ENCODE results near the gene DBP. TPM values are rescaled to one million over a fixed set of nuclear protein-coding genes. Genes with fewer than 3 reads are reported as not detected.
A peak's percentile ranks its signal among the peaks of the same experiment; 100 is the strongest.

Gene DBP
- total RNA-seq, 1 experiment from 2014 or later = 12.0 TPM

DNA sequence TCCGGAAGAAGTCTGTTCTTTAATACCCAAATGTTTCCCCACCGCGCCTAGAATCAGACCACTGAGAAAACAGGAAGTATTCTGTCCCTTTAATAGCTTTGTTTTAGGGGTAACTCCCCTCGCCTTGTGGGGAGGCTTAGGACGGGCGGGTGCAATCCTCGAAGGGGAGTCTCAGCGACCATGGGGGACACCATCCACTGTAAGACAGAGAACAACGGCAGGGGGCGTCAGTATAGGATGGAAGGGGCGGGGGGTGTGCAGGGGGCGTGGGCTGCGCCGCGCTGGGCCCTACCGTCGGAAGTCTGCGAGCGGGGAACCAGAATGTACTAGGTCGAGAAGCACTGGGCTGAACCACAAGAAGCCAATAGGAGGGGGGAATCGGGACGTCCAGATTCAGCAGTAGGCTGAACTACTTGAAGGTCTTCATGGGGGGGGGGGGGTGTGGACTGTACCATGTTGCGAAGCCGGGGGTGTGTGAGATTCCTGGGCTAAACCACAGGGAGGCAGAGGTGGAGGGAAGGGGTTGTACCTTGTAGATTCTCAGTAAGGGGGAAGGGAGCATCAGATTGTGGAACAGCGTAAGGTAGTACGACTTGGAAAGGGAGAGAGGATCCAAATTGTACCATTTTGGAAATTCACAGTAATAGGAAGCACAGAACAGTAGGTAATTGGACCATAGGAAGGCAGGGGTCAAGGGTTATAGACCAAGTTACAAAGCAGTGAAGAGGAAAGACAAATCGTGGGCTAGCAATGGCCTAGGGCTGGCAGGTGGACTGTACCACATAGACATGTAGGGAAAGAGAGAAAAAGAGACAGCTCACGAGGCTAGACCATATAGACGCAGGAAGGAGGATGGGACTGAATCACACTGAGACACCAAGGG lies 1.0 kb upstream of the DBP start:
- DNase-seq (ENCODE audit: low spot score) = peak; percentile 85
- CTCF ChIA-PET = interaction anchor here (1.6 kb wide), 1 partner anchor 175 kb away, joined by 4 read pairs; no protein-coding TSS in a partner anchor
- peak overlapping the region; percentile 98 for H3K27ac Mint-ChIP-seq
- H3K27me3 Mint-ChIP-seq (ENCODE audit: low read depth) = peaks cover 15% of the 10 kb centered on the region
- peak overlapping the region; percentile 81 for H3K4me3 Mint-ChIP-seq
- peak; percentile 25 for ATAC-seq
- no peaks in the 10 kb centered on the region for H3K9me3 Mint-ChIP-seq
- TF ChIP-seq ELF4 (CRISPR knock-in tag; IDR thresholded peaks at IDR 0.05; ENCODE audit: low read depth) (no peak), TEAD4 (CRISPR knock-in tag; IDR thresholded peaks at IDR 0.05) (peak; percentile 3; the same call in 1 of the 2 replicates)
- H3K4me1 Mint-ChIP-seq = peaks cover 38% of the 10 kb centered on the region
- peaks cover 9% of the 10 kb centered on the region; the same call in 1 of the 2 replicates for H3K36me3 Mint-ChIP-seq
- POLR2A ChIA-PET = interaction anchor here (1.2 kb wide), 1 partner anchor 101 kb away, joined by 3 read pairs; no protein-coding TSS in a partner anchor

DNA sequence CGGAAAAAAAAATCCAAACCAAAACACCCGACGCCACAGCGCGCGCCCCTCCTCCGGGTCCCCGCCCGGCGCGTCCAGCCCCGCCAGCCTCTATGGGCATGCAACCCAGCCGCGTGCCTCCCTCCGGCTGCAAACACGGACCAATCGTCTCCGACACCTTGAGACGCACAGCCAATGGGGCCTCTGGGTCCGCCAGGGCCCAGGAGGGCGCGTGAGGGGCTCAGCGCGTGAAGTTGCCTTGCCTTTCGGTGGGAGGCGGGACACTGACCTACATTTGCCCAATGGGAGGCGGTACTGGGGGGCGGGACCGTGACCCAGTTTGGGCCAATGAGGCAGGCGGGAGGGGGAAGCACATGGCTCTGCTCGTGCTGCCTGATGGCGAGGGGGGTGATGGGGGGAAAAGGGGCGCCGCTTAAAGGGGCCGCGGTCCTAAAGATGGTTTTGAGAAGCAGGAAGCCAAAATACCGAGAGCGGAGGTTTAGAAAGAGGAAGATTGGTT lies 319 bp upstream of the DBP start:
- peaks cover 15% of the 10 kb centered on the region for H3K27me3 Mint-ChIP-seq (ENCODE audit: low read depth)
- ATAC-seq (peak; percentile 74), DNase-seq (ENCODE audit: low spot score) (peak; percentile 99)
- H3K4me3 Mint-ChIP-seq = peak overlapping the region; percentile 81
- POLR2A ChIA-PET = interaction anchor here (1.2 kb wide), 1 partner anchor 101 kb away, joined by 3 read pairs; no protein-coding TSS in a partner anchor
- H3K4me1 Mint-ChIP-seq = peaks cover 39% of the 10 kb centered on the region
- no peaks in the 10 kb centered on the region for H3K9me3 Mint-ChIP-seq
- H3K36me3 Mint-ChIP-seq = peaks cover 9% of the 10 kb centered on the region; the same call in 1 of the 2 replicates
- H3K27ac Mint-ChIP-seq = peak overlapping the region; percentile 98
- CTCF ChIA-PET = interaction anchor here (1.5 to 1.6 kb wide), 2 partner anchors 8 to 176 kb away, joined by 4 to 5 read pairs; partner anchors contain the start of gene CA11
- TF ChIP-seq SOX15 (CRISPR knock-in tag; IDR thresholded peaks at IDR 0.05) (no peak), GABPB1 (CRISPR knock-in tag; IDR thresholded peaks at IDR 0.05) (peak; percentile 49; the same call in 1 of the 2 replicates), TEAD4 (CRISPR knock-in tag; IDR thresholded peaks at IDR 0.05) (0 out of 2 replicates have a peak, but pooled peaks have one; percentile 28), FOXP1 (CRISPR knock-in tag; IDR thresholded peaks at IDR 0.05; ENCODE audit: borderline replicate concordance) (peak; percentile 81), ZNF232 (CRISPR knock-in tag; IDR thresholded peaks at IDR 0.05) (peak; percentile 91), ETV6 (CRISPR knock-in tag; IDR thresholded peaks at IDR 0.05) (0 out of 2 replicates have a peak, but pooled peaks have one; percentile 75), ZBTB21 (CRISPR knock-in tag; IDR thresholded peaks at IDR 0.05; ENCODE audit: borderline replicate concordance) (peak; percentile 75; the same call in 1 of the 2 replicates), OVOL2 (CRISPR knock-in tag; IDR thresholded peaks at IDR 0.05; ENCODE audit: borderline replicate concordance) (no peak), SMAD3 (CRISPR knock-in tag; IDR thresholded peaks at IDR 0.05; ENCODE audit: borderline replicate concordance) (peak; percentile 96)
- TF ChIP-seq, protein P1, sequence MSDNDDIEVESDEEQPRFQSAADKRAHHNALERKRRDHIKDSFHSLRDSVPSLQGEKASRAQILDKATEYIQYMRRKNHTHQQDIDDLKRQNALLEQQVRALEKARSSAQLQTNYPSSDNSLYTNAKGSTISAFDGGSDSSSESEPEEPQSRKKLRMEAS (CRISPR knock-in tag; IDR thresholded peaks at IDR 0.05) = peak; percentile 96
- TF ChIP-seq, protein P2, sequence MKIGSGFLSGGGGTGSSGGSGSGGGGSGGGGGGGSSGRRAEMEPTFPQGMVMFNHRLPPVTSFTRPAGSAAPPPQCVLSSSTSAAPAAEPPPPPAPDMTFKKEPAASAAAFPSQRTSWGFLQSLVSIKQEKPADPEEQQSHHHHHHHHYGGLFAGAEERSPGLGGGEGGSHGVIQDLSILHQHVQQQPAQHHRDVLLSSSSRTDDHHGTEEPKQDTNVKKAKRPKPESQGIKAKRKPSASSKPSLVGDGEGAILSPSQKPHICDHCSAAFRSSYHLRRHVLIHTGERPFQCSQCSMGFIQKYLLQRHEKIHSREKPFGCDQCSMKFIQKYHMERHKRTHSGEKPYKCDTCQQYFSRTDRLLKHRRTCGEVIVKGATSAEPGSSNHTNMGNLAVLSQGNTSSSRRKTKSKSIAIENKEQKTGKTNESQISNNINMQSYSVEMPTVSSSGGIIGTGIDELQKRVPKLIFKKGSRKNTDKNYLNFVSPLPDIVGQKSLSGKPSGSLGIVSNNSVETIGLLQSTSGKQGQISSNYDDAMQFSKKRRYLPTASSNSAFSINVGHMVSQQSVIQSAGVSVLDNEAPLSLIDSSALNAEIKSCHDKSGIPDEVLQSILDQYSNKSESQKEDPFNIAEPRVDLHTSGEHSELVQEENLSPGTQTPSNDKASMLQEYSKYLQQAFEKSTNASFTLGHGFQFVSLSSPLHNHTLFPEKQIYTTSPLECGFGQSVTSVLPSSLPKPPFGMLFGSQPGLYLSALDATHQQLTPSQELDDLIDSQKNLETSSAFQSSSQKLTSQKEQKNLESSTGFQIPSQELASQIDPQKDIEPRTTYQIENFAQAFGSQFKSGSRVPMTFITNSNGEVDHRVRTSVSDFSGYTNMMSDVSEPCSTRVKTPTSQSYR (CRISPR knock-in tag; IDR thresholded peaks at IDR 0.05) = peak; percentile 60; the same call in 1 of the 2 replicates
- TF ChIP-seq, protein P3, sequence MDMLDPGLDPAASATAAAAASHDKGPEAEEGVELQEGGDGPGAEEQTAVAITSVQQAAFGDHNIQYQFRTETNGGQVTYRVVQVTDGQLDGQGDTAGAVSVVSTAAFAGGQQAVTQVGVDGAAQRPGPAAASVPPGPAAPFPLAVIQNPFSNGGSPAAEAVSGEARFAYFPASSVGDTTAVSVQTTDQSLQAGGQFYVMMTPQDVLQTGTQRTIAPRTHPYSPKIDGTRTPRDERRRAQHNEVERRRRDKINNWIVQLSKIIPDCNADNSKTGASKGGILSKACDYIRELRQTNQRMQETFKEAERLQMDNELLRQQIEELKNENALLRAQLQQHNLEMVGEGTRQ (CRISPR knock-in tag; IDR thresholded peaks at IDR 0.05) = peak; percentile 83
- TF ChIP-seq, protein P4, sequence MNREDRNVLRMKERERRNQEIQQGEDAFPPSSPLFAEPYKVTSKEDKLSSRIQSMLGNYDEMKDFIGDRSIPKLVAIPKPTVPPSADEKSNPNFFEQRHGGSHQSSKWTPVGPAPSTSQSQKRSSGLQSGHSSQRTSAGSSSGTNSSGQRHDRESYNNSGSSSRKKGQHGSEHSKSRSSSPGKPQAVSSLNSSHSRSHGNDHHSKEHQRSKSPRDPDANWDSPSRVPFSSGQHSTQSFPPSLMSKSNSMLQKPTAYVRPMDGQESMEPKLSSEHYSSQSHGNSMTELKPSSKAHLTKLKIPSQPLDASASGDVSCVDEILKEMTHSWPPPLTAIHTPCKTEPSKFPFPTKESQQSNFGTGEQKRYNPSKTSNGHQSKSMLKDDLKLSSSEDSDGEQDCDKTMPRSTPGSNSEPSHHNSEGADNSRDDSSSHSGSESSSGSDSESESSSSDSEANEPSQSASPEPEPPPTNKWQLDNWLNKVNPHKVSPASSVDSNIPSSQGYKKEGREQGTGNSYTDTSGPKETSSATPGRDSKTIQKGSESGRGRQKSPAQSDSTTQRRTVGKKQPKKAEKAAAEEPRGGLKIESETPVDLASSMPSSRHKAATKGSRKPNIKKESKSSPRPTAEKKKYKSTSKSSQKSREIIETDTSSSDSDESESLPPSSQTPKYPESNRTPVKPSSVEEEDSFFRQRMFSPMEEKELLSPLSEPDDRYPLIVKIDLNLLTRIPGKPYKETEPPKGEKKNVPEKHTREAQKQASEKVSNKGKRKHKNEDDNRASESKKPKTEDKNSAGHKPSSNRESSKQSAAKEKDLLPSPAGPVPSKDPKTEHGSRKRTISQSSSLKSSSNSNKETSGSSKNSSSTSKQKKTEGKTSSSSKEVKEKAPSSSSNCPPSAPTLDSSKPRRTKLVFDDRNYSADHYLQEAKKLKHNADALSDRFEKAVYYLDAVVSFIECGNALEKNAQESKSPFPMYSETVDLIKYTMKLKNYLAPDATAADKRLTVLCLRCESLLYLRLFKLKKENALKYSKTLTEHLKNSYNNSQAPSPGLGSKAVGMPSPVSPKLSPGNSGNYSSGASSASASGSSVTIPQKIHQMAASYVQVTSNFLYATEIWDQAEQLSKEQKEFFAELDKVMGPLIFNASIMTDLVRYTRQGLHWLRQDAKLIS (CRISPR knock-in tag; IDR thresholded peaks at IDR 0.05; ENCODE audit: borderline replicate concordance) = 0 out of 2 replicates have a peak, but pooled peaks have one; percentile 41
- TF ChIP-seq, protein P5, sequence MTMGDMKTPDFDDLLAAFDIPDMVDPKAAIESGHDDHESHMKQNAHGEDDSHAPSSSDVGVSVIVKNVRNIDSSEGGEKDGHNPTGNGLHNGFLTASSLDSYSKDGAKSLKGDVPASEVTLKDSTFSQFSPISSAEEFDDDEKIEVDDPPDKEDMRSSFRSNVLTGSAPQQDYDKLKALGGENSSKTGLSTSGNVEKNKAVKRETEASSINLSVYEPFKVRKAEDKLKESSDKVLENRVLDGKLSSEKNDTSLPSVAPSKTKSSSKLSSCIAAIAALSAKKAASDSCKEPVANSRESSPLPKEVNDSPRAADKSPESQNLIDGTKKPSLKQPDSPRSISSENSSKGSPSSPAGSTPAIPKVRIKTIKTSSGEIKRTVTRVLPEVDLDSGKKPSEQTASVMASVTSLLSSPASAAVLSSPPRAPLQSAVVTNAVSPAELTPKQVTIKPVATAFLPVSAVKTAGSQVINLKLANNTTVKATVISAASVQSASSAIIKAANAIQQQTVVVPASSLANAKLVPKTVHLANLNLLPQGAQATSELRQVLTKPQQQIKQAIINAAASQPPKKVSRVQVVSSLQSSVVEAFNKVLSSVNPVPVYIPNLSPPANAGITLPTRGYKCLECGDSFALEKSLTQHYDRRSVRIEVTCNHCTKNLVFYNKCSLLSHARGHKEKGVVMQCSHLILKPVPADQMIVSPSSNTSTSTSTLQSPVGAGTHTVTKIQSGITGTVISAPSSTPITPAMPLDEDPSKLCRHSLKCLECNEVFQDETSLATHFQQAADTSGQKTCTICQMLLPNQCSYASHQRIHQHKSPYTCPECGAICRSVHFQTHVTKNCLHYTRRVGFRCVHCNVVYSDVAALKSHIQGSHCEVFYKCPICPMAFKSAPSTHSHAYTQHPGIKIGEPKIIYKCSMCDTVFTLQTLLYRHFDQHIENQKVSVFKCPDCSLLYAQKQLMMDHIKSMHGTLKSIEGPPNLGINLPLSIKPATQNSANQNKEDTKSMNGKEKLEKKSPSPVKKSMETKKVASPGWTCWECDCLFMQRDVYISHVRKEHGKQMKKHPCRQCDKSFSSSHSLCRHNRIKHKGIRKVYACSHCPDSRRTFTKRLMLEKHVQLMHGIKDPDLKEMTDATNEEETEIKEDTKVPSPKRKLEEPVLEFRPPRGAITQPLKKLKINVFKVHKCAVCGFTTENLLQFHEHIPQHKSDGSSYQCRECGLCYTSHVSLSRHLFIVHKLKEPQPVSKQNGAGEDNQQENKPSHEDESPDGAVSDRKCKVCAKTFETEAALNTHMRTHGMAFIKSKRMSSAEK (CRISPR knock-in tag; IDR thresholded peaks at IDR 0.05; ENCODE audit: borderline replicate concordance) = no peak
- TF ChIP-seq, protein P6, sequence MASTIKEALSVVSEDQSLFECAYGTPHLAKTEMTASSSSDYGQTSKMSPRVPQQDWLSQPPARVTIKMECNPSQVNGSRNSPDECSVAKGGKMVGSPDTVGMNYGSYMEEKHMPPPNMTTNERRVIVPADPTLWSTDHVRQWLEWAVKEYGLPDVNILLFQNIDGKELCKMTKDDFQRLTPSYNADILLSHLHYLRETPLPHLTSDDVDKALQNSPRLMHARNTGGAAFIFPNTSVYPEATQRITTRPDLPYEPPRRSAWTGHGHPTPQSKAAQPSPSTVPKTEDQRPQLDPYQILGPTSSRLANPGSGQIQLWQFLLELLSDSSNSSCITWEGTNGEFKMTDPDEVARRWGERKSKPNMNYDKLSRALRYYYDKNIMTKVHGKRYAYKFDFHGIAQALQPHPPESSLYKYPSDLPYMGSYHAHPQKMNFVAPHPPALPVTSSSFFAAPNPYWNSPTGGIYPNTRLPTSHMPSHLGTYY (CRISPR knock-in tag; IDR thresholded peaks at IDR 0.05) = no peak

Data from WTC11 (cell line).